ENCODE results near the gene SDK1.

The SDK1 gene

GRCh38 chr7:4134631-4135030 lies 833.6 kb downstream of the SDK1 start:
- DNase-seq (ENCODE audit: low read depth): no peak

DNA sequence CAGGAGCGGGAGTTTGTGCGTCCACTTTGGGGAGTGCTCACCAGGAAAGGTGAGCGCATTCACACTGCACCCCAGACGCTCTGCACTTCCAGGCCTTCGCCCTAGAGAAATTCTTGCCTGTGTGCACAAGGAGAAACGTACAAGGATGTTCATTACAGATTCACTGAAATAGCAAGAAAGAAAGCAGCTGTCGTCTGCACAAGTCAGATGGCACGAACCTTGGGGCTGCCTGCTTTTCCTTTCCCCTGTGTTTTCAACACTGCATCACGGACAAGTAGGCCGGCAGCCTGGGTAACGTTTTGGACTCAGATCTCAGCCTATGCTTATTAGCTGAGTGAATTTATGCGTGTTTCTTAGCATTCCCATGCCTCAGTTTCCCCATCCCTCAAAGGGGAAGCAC lies 834.2 kb downstream of the SDK1 start:
- no peak for DNase-seq (ENCODE audit: low read depth)

DNA sequence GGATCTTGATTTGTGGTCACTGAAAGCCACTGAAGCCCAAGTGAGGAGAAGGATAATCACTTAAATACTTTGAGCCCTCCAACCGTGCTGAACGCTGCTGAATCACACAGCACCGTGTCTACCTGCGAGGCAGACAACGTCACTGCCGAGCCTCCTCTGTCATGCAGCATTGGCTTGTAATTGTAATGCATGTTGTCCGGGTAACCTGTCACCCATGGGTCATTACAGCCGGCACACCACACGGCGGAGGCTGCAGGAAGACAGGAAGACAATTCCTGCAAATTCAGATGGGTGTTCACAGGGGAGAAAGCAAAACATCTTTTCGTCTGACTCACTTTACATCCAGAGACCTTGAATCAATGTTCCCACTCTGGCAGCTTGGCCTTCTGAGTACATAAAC lies 835.0 kb downstream of the SDK1 start:
- DNase-seq (ENCODE audit: low read depth): no peak

- no peak for DNase-seq (ENCODE audit: low read depth)
Observed at GRCh38 chr7:4136501-4137110, 835.6 kb downstream of the SDK1 start.

GRCh38 chr7:4137552-4137951 lies 836.5 kb downstream of the SDK1 start:
- no peak for DNase-seq (ENCODE audit: low read depth)

DNA sequence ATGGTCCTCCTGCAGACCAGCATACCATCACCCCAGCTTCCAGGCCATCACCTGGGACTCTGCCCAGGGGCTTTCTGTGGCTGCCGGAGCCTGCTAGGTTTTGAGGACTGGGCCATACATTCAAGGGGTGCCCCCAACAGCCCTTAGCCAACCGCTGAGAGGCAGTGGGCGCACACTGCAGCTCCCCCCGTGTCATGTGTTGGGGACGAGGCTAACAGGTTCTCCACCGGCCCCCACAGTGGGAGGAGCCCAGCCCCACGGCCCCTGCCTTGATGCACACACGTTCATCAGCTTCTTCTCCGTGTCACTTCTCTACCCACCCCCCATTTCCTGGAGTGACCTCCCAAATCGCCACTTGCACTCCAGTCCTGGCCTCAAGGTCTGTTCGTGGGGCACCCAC lies 837.8 kb downstream of the SDK1 start:
- DNase-seq (ENCODE audit: low read depth): no peak

DNA sequence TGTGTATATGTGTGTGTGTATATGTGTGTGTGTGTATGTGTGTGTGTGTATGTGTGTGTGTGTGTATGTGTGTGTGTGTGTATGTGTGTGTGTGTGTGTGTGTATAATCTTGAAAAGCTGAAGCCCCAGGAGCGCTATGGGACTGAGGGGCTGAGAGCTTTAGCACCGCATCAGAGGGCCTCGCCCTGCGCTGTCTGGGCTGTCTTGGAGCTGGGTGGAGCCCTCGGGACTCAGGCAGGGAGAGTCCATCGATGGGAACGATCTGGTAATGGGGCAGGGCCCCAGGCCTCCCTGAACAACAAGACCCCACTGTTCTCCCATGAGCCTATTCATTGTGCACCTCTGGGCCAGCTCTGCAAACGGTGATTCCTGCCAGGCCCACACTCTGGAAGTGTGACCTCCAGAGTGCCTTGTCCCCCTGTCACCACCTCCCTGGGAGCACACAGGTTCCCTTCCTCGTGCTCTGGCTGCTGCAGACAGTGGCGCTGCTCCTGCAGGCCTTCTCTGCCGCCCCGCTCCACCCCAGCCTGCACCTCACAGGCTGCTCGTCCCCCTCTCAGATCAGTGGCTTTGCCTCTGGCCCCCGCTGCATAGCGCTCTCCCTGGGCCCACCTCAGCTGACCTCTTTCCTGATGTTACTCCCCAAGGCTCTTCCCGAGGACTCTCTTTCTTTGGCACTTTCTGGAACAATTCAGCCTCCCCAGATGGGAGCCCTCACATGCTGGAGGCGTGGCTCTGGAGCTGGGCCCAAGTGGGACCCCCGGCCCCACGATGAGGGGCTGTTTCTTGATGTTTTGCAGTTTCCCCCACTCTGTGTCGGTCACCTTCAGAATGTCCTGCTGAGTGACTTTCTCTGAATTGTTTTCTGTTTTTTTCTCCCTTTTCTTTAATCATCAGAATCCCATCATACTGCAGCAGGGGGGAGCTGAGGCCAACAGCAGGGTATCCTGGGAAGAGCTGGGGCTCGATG lies 838.9 kb downstream of the SDK1 start:
- no peak for DNase-seq (ENCODE audit: low read depth)

GRCh38 chr7:4140933-4141332 lies 839.9 kb downstream of the SDK1 start:
- no peak for DNase-seq (ENCODE audit: low read depth)

DNA sequence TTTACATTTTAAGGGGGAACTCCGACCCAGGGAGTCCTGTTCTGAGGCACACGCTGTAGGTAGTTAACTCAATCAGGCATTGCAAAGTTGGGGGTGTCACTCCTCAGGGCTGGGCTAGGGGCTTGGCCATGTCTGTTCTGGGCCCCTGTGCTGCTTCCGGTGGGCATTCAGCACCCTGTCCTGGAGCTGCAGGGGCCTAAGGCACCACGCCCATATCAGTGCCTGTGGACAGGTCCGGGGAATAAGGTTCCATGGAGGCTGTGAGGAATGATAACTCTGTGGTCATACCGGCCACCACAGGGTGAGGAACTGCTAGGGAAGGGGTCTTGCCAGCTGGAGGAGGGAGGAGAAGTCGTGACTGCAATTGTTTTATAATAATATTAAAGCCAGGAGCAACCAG lies 842.0 kb downstream of the SDK1 start:
- no peak for DNase-seq (ENCODE audit: low read depth)

DNA sequence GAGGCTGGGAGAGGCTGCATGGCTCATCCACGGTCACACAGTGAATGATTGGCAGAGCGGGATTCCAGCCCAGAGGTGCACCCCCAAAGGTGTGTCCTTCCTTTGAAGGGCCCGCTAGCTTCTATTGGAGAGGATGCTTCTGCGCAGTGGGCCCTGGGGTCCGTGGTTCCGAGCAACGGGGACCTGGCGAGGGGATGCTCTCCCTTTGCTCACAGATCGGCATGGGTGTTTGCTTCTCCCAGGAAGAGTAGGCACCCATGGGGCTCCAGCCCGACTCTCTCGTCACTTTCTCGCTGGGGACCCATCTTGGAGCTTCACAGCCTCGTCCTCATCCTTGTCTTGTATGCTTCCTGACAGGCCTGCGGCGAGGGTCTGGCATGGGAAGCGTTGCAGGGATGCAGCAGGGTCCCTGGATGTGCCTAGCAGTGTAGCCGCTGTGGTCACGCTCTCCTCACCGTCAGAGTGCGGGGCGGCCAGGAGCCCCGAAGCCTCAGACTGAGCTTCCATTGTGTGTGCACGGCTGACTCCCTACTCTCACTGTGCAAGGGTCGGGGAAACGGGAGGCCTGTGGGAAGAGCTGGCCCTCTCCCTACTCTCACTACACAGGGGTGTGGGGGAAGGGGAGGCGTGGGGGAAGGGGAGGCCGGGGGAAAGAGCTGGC lies 842.6 kb downstream of the SDK1 start:
- DNase-seq (ENCODE audit: low read depth): no peak

DNA sequence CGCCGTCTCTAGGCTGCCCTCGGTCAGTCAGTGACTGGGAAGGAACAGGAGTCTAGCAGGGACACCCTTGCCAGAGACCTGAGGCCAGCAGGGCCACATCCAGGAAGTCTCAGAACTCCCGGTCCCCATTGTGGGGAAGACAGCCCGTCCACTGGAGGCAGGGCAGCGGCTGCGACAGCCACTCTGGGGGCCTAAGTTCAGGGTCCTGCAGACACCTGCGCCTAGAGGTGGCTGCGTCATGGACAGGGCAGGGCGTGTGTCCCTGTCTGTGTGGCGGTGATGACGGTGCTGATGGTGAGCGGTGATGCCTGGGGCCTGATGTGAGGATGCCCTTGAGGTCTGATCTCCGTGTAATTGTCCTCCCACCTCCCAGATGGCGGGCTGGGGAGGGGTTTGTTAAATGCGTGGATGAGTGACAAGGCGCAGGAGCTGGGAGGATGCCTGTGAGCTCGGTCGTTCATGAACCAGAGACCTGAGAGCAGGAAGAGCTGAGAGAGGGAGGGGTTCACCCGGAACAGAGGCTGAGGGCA lies 843.2 kb downstream of the SDK1 start:
- no peak for DNase-seq (ENCODE audit: low read depth)

GRCh38 chr7:4144811-4145510 lies 843.9 kb downstream of the SDK1 start:
- no peak for DNase-seq (ENCODE audit: low read depth)

- no peak for DNase-seq (ENCODE audit: low read depth)
Observed at GRCh38 chr7:4145576-4145975, 844.5 kb downstream of the SDK1 start.

GRCh38 chr7:4147926-4148620 lies 847.0 kb downstream of the SDK1 start:
- no peak for DNase-seq (ENCODE audit: low read depth)

DNA sequence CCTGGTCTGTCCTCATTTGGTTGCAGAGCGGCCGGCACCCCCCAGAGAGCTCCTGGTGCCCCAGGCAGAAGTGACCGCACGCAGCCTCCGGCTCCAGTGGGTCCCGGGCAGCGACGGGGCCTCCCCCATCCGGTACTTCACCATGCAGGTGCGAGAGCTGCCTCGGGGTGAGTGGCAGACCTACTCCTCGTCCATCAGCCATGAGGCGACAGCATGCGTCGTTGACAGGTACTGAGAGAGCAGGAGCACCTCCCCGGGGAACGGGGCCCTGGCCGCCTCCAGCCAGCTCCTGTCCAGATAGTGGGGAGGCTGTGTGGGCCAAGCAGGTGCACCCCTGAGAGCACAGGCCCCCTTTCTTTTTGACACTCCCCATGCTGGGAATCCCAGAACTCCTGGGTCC lies 848.2 kb downstream of the SDK1 start:
- no peak for DNase-seq (ENCODE audit: low read depth)

GRCh38 chr7:4149645-4150044 lies 848.6 kb downstream of the SDK1 start:
- DNase-seq (ENCODE audit: low read depth): no peak

GRCh38 chr7:4150731-4151130 lies 849.7 kb downstream of the SDK1 start:
- DNase-seq (ENCODE audit: low read depth): no peak

GRCh38 chr7:4151524-4151923 lies 850.5 kb downstream of the SDK1 start:
- no peak for DNase-seq (ENCODE audit: low read depth)

DNA sequence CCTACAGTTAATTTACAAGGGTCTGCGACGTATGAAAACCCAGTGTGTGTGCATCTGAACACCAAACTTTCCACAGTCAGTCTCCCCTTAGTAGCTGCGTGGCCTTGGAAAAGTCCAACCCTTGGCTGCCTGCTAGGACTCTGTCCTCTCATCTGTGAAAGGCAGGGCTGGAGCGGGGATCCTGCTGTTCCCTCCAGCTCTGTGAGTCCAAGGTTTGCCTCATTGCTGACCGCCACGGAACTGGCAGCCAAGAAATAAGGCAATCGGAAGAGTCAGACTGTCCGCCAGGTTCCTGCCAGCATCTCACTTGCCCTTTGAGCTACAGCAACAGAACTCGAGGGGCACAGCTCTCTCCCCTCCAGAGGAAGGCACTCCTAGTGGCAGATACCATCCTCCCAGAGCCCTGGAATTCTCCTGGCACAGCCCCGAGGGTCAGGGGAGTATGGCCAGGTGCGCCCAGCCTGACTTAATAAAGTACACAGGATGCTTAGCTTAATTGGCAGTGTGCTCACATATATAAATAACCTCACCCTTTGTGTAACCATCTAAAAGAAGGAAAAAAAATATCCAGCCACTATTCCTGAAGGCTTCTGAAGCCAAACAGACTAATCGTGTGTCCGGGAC lies 851.0 kb downstream of the SDK1 start:
- no peak for DNase-seq (ENCODE audit: low read depth)

- DNase-seq (ENCODE audit: low read depth): no peak
Observed at GRCh38 chr7:4154882-4155535, 854.0 kb downstream of the SDK1 start.

DNA sequence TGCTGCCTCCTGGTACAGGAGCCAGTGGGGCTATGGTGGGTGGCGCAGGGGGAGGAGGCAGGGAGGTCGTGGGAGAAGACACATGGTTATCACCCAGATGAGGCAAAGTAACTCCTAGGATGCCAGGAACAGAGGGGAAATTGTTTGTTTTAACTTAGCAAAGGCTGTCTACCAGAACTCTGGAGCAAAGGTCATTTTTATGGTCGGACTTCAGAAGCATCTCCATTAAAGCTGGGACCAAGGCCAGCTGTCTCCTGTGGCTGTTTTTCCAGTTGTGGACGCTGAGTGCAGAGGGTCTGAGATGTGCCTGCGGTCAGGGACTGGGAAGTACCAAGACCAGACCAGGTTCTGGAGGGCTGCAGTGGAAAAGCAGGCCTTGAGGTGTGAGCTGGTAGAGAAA lies 855.1 kb downstream of the SDK1 start:
- no peak for DNase-seq (ENCODE audit: low read depth)
